G401 (cell line): Measurements from ENCODE around the gene PDIA4. TPM values are rescaled to one million over a fixed set of nuclear protein-coding genes. Genes with fewer than 3 reads are reported as not detected.
"Not testable (repeated sequence)": the region's sequence is repeated elsewhere in the genome, so short reads cannot be mapped to it uniquely, and the experiment has no call there.

Experiments
- DNase-seq: peaks from one replicate; pipeline ENCODE4 v3.0.0-alpha.2; 2015; ENCODE audit warnings: low spot score
- in situ Hi-C: cut with HindIII; loops from 2 replicates; pipeline ENCODE4 v1.10.0; 2016; ENCODE audit warnings: low sequenced_read_pairs, mixed read lengths
- total RNA-seq: library from RNA; depleted of rRNA; stranded (reverse); fragments of >200 nt; shearing (Covaris generic); gene quantifications from 2 replicates; pipeline ENCODE4 v1.2.3, GENCODE V29; 2014; rRNA removed

Gene PDIA4, protein sequence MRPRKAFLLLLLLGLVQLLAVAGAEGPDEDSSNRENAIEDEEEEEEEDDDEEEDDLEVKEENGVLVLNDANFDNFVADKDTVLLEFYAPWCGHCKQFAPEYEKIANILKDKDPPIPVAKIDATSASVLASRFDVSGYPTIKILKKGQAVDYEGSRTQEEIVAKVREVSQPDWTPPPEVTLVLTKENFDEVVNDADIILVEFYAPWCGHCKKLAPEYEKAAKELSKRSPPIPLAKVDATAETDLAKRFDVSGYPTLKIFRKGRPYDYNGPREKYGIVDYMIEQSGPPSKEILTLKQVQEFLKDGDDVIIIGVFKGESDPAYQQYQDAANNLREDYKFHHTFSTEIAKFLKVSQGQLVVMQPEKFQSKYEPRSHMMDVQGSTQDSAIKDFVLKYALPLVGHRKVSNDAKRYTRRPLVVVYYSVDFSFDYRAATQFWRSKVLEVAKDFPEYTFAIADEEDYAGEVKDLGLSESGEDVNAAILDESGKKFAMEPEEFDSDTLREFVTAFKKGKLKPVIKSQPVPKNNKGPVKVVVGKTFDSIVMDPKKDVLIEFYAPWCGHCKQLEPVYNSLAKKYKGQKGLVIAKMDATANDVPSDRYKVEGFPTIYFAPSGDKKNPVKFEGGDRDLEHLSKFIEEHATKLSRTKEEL
- 256 and 309 TPM in 2 replicates for total RNA-seq

DNA sequence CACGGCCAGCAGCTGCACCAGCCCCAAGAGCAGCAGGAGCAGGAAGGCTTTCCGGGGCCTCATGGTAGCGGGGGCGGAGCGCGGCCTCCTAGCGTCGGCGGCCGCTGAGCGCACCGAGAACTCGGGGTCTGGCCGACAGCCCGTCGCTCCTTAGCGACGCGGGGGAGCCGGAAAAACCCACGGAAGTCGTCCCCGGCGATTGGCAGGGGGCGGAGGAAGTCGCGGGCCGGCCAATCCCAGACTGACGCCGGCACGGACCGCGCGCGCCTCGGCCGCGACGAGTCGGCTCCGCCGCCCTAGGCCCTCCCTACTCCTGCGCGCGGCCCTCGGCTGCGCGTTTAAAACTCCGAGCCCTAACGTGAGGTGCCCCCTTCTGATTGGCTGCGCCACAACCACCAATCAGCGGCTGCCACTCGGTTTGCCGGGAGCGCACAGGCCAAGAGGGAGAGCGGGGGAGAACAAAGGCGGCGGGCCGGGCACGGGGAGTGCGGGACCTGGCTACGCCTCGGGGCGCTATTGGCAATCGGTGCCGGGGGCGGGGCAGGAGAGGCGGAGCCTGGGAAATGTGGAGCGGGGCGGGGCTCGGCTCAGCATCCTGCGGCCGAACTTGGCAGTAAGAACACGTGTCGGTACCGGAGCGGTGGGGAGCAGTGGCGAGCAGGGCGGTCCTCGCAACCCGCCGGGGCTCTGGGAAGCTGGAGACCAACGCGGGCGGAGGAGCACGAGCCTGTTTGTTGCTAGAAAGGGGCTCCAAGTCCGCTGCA, at the start of gene PDIA4:
Gene PDIA4 (minus strand): TSS at position 160 of the 764 bp plus-strand sequence. CDS start 97 bp downstream, at position 63.
- in situ Hi-C loops = no loop called here
- peak; percentile 99 for DNase-seq

DNA sequence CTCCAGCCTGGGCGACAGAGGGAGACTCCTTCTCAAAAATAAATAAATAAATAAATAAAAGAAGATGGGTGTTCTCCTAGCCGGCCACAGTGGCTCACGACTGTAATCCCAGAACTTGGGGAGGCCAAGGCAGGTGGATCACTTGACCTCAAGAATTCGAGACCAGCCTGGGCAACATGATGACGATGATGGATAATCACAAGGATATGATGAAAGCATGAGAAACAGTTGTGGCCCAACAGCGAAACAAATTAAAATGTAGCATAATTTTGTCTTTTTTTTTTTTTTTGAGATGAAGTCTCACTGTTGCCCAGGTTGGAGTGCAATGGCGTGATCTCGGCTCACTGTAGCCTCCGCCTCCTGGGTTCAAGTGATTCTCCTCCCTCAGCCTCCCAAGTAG, 49.3 kb upstream of the PDIA4 start:
- in situ Hi-C loops = no loop called here
- no peak for DNase-seq

DNA sequence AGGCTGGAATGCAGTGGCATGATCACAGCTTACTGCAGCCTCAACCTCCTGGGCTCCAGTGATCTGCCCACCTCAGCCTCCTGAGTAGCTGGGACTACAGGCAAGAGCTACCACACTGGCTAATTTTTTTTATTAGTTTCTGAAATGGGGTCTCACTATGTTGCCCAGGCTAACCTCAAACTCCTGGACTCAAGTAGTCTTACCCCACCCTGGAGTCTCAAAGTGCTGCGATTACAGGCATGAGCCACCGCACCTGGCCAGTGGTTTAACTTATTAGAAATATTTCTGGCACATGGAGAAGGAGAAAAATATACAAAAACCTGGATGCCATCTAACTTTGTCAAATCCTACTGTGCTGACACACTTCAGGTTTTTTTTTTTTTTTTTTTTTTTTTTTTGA, 47.0 kb upstream of the PDIA4 start:
- no peak for DNase-seq
- in situ Hi-C loops = no loop called here

DNA sequence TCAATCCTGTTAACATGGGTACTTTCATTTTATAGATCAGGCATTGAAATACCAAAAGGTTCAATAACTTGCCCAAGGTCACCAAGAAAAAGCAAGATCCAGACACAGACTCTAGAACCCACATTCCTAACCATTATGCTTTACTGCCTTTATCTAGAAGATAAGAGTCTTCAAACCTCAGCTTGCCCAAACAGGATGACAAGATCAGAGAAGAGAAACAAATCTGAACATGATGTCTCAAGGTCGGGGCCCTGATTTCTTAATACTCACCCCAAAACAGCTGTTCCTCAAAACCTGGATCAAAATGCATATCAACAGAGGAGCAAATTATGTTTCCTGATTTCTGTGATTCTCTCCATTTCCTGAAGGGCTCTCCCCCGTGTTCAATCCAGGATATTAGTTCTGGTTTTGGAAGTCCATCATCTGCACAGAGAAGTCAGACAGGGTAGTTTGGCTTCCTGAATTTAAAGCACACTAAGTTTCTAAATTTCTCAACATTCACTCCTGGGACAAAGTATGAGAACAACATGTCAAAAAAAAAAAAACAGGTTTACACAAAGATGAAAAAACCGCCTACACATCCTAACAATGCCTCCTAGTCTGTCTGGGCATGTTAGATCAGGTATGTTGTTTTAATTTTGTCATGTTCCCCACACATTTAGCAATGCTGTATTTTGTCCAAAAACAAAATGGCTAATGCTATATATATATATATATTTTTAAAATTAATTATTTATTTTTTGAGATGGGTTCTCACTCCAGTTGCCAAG, 46.0 kb upstream of the PDIA4 start:
- no peak for DNase-seq
- in situ Hi-C loops = no loop called here

DNA sequence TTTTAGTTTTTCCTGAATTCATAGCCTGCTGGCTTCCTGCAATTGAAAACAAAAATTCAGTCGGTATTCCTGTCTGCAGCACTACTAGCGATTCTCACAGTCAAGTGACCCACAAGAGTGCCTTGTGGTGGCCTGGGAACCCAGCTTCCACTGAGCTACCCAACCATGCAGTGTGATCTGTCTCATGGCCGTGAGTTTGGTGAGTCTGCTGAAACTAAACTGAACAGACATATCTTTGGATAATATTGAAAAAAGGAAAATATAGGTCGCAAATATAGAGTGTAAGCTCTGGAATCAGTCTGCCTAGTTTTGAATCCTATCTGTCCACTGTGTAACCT, 44.1 kb upstream of the PDIA4 start:
- in situ Hi-C loops = no loop called here
- DNase-seq = no peak

DNA sequence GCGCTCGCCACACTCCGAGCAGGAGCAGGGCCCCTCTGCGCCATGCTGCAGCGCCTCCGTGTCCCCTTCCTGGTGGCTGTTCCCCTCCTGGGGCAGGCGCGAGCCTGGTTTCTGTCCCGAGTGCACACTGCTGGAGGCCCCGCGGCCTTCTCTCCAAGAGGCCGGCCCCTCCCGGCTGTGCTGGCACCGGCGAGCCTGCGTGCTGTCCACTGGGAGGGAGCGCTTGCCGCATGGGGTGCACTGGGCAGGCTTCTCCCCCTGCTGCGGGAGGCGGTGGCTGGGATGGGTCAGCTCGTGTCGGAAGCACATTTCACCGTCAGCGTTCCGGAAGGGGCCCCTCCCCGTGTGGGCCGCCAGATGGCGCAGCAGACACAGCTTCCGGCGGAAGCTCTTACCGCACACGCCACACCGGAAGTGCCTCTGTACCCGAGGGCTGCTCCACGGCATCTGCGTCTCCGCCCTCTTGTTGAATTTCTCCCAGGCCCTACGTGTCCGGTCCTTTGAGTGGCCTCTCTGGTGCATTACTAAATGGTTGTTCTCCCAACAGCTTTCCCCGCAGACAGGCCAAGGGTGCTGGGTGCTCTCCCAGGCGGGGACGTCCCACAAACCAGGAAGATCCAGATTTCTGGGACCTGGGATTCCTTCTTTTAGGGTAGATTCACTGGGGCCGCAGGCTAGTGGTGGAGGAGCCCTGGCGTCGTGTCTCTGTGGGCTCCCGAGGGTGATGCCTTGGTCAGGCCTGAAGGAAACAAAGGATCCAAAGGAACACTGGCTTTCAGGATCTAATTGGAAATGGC, 43.5 kb upstream of the PDIA4 start:
- DNase-seq = no peak
- in situ Hi-C loops = no loop called here

DNA sequence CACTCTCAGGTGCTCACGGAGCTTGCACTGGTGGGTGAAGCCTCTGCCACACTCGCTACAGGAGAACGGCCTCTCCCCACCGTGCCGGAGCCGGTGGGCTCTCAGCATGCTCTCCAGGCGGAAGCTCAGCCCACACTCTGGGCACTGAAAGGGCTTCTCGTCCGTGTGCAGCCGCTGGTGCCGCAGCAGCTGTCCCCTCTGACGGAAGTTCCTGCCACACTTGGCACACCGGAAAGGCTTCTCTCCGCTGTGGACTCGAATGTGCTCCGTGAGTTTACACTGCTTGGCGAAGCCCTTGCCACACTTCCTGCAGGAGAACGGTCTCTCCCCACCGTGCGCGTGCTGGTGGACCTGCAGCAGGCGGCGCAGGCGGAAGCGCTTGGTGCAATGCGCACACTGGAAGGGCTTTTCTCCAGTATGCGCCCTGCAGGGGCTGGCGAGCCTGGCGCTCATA, 42.9 kb upstream of the PDIA4 start:
- in situ Hi-C loops = no loop called here
- no peak for DNase-seq

DNA sequence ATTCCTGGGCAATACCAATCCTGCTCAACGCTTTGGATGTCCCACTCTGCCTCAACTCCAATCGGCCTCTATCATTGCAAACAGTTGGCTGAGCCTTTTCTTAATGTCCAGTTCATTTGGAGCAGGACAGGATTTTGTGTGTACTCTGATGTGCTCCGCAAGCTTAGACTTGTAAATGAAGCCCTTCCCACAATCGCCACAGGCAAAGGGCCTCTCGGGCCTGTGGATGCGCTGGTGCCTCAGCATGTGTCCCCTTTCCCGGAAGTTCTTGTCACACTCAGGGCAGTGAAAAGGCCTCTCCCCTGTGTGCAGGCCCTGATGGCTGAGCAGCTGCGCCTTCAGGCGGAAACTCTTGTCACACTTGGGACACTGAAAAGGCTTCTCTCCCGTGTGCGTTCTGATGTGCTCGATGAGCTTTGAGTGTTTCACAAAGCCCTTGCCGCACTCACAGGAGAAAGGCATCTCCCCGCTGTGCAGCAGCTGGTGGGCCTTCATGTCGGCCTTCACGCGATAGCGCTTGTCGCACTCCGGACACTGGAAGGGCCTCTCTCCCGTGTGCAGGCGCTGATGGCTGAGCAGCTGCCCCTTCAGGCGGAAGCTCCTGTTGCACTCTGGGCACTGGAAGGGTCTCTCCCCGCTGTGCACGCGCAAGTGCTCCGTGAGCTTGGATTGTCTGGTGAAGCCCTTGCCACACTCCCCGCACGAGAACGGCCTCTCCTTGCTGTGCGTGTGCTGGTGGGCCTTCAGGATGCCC, 42.2 kb upstream of the PDIA4 start:
- DNase-seq = no peak
- in situ Hi-C loops = no loop called here

DNA sequence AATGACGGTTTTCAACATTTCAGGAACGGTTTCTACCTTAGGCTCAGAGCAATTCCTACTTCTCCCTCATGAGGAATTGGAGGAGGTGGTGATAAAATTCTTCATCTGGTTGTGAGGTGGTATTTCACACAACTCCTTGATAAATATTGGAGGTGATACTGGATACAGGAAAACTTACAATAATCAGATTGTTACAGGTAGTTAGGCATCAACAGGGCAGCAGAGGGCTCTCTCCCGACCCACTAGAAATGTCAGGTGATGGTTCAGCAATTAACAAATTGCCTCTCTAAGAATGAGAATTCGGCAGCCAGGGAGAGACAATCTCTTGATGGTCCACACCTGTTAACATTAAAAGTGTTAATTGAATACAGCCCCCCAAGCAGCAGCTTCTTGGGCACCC, 39.6 kb upstream of the PDIA4 start:
- in situ Hi-C loops = no loop called here
- DNase-seq = no peak

DNA sequence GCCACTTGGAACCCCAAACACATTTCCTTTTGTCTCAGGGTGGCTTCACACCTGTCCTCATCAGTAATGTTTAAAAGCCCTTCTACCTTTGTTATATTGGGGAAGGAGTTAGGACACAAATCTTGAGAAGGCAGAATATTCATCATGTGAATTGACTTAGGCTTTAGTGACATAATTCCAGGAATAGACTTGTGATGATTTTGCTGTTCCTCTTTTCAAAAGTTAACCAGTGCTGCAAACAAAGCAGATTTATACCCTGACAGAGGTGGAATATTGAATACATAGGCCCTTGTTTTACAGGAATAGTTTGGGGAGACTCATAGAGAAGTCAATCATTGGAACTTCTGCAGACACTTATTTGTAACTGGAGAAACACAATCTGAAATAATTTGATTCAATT, 35.2 kb upstream of the PDIA4 start:
- DNase-seq = no peak
- in situ Hi-C loops = no loop called here

DNA sequence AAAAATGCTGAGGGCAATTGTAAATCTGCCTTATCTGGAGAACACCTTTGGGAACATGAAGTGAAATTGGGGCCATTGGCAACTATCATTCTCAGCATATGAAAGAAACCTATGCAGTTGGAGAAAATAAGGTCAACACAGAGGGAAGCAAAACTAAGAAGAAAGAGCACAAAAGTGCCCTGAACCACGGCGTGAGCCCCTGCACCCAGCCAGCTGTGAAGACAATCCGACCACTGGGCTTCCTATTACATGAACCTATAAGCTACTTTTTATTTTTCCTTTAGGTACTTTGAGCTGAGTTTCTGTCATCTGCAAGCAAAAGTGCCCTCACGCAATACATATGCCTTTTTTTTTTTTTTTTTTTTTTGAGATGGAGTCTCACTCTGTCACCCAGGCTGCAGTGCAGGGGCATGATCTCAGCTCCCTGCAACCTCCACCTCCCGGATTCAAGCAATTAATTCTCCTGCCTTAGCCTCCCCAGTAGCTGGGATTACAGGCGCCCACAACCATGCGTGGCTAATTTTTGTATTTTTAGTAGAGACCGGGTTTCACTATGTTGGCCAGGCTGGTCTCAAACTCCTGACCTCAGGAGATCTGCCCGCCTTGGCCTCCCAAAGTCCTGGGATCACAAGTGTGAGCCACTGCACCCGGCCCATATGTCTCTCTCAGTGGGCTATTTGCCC, 34.1 kb upstream of the PDIA4 start:
- in situ Hi-C loops, DNase-seq: not testable (repeated sequence)

DNA sequence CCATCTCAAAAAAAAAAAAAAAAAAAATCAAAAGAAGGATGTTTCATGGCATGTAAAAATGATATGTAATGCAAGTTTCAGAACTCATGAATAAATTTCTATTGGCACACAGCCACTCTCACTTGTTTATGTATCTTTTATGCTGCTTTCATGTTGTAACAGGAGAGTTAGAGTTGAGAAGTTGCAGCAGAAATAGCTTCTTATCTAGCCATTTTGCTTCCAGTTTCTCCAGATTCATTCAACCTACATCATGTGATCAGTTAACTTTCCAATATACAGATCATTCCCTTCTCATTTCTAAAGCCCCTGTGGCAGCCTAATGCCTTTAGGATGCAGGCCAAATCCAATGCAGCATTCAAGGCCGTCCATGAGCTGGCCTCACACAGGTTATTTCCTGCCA, 31.9 kb upstream of the PDIA4 start:
- in situ Hi-C loops = no loop called here
- DNase-seq = no peak

DNA sequence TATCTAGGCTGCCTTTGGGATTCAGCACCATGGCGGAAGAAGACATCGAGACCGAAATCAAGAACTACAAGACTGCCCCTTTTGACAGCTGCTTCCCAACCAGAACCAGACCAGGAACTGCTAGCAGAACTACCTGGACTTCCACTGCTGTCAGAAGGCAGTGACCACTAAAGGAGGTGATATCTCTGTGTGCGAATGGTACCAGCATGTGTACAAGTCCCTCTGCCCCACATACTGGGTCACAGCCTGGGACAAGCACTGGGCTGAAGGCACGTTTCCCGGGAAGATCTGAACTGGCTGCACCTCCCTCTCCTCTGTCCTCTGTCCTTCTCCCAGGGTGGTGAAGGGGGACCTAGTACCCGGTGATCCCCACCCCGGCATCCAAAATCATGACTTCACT, 25.6 kb upstream of the PDIA4 start:
- no peak for DNase-seq
- in situ Hi-C loops = no loop called here

DNA sequence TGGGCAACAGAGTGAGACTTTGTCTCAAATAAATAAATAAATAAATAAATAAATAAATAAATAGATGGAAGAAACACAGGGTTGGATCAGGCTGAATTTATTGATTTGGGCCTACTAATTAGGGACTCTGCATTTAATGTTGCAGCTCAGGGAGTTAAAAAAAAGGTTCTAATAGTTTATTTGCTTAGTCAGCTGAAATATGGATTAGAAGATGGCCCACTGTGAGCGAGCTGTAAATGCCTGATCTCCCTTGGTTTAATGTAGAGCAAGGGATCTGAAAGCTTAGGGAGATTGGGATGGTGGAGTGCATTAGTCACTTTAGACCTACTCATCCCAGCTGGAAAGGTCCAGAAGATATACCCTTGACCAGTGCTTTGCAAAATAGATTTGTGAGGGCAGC, 25.1 kb upstream of the PDIA4 start:
- DNase-seq = no peak
- in situ Hi-C loops = no loop called here

DNA sequence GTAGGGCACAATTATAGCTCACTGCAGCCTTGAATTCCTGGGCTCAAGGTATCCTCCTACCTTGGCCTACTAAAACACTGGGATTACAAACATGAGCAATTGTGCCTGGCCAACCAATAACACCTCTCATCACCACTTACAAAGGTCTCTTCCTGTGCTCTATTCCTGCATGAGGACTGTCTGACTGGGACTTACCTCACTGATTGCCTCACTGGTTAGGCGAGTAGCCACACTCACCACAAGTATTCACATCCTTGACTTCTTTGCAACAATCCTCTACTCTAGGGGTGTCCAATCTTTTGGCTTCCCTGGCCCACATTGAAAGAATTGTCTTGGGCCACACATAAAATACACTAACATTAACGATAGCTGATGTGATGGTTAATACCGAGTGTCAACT, 22.6 kb upstream of the PDIA4 start:
- DNase-seq = no peak
- in situ Hi-C loops = no loop called here

DNA sequence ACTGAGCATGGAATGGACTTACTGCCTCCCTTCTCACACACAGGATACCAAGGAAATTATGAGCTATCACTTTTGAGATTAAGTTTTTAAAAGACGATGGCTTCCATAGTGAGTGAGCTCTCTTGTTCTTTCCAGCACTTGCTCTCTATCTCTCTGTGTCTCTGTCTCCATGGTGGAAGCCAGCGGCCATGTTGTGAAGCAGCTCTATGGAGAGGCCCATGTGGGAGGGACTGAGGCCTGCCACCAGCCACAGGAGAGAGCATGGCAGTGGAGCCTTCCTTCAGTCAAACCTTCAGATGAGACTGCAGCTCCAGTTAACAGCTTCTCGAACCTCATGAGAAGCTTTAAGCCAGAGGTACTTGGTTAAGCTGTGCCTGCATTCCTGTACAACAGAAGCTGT, 20.5 kb upstream of the PDIA4 start:
- in situ Hi-C loops = no loop called here

DNA sequence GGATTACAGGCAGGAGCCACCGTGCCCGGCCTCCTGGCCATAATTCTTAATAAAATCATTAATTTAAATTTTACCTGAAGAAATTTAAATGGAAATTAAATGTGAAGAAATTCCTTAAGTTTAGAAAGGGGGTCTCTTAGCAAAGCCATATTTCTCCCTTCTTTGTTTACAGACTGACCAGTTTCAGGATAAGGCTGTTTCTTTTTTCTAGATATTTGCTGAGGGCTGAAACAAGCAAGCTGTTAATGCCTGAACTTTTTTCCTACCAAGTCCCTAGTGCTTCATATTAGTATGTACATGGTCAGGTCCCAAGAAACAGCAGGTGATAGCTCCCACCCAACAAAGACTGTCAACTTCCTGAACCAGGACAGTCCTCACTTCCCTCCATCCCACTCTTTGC, 18.1 kb upstream of the PDIA4 start:
- in situ Hi-C loops = no loop called here
- no peak for DNase-seq

More for the DNA sequence above, 20.5 kb upstream of the PDIA4 start:
- no peak for DNase-seq
